SU-DHL-6 (cell line): ENCODE data around the gene RPS6KA4.

Experiments
- H2AFZ ChIP-seq: fragments of 200-600 bp; sonication (generic); 2 replicates; pipeline ENCODE4 v1.6.1; 2014; ENCODE audit warnings: low read depth, mild to moderate bottlenecking, moderate library complexity, mixed read lengths, antibody characterized with exemption, low read length; ENCODE audit not compliant: severe bottlenecking
- H3F3A ChIP-seq: fragments of 200-600 bp; shearing (Covaris generic); 2 replicates; pipeline ENCODE4 v1.6.0; 2016; ENCODE audit warnings: antibody characterized with exemption, mild to moderate bottlenecking; ENCODE audit not compliant: insufficient read depth
- H3K27ac ChIP-seq: fragments of 200-600 bp; sonication (generic); 2 replicates; pipeline ENCODE4 v1.5.1; 2016; ENCODE audit warnings: low read depth, mild to moderate bottlenecking, low read length, moderate library complexity, mixed read lengths
- H3K27me3 ChIP-seq: fragments of 200-600 bp; sonication (generic), shearing (Covaris generic); 2 replicates; pipeline ENCODE4 v1.6.0; 2014; ENCODE audit warnings: mild to moderate bottlenecking, low read length
- H3K36me3 ChIP-seq: fragments of 200-600 bp; sonication (generic); 2 replicates; pipeline ENCODE4 v1.6.1; 2014; ENCODE audit warnings: mild to moderate bottlenecking, low read length, mixed read lengths
- H3K4me2 ChIP-seq: fragments of 300-600, 200-600 bp; shearing (Covaris generic), sonication (generic); 2 replicates; pipeline ENCODE4 v1.6.0; 2014; ENCODE audit warnings: low read length, low read depth, mild to moderate bottlenecking; ENCODE audit not compliant: poor library complexity, severe bottlenecking
- H3K4me3 ChIP-seq: fragments of 200-600 bp; sonication (generic); 2 replicates; pipeline ENCODE4 v1.5.1; 2014; ENCODE audit warnings: antibody characterized with exemption, low read length, mild to moderate bottlenecking, mixed read lengths; ENCODE audit not compliant: insufficient read depth, poor library complexity, severe bottlenecking
- H3K79me2 ChIP-seq: fragments of 200-600 bp; sonication (generic); 2 replicates; pipeline ENCODE4 v1.6.1; 2014; ENCODE audit warnings: mild to moderate bottlenecking, low read length, moderate library complexity; ENCODE audit not compliant: insufficient read depth
- H3K9ac ChIP-seq: fragments of 200-600 bp; sonication (generic); 2 replicates; pipeline ENCODE4 v1.7.0; 2014; ENCODE audit warnings: mild to moderate bottlenecking, low read length
- H3K9me2 ChIP-seq: fragments of 200-600 bp; sonication (generic); replicated peaks from 2 replicates; pipeline ENCODE4 v1.6.1; 2014; ENCODE audit warnings: low read length; ENCODE audit not compliant: insufficient read depth
- H3K9me3 ChIP-seq: fragments of 200-600 bp; sonication (generic); 2 replicates; pipeline ENCODE4 v1.6.1; 2014; ENCODE audit warnings: low read length, mixed read lengths; ENCODE audit not compliant: insufficient read depth
- H4K20me1 ChIP-seq: fragments of 200-600 bp; sonication (generic); 2 replicates; pipeline ENCODE4 v1.6.1; 2014; ENCODE audit warnings: low read depth, mild to moderate bottlenecking, antibody characterized with exemption, low read length, moderate library complexity, mixed read lengths
- EZH2phosphoT487 ChIP-seq: fragments of 200-600 bp; sonication (generic), shearing (Covaris generic); conservative IDR thresholded peaks from 2 replicates; pipeline ENCODE4 v1.6.1; 2018; ENCODE audit warnings: mild to moderate bottlenecking, antibody characterized with exemption, low read length, moderate library complexity, mixed read lengths
- TF ChIP-seq, protein P1 (sequence below): fragments of 200-600 bp; sonication (generic); IDR thresholded peaks from one replicate; pipeline ENCODE4 v1.5.1; 2017; ENCODE audit warnings: antibody characterized with exemption, mild to moderate bottlenecking, low read length, moderate library complexity; ENCODE audit not compliant: insufficient read depth, poor library complexity, severe bottlenecking

Gene RPS6KA4

GRCh38 chr11:64316672-64317324 lies 42.2 kb upstream of the RPS6KA4 start:
- H3K36me3 ChIP-seq = no peaks in the 10 kb centered on the region

DNA sequence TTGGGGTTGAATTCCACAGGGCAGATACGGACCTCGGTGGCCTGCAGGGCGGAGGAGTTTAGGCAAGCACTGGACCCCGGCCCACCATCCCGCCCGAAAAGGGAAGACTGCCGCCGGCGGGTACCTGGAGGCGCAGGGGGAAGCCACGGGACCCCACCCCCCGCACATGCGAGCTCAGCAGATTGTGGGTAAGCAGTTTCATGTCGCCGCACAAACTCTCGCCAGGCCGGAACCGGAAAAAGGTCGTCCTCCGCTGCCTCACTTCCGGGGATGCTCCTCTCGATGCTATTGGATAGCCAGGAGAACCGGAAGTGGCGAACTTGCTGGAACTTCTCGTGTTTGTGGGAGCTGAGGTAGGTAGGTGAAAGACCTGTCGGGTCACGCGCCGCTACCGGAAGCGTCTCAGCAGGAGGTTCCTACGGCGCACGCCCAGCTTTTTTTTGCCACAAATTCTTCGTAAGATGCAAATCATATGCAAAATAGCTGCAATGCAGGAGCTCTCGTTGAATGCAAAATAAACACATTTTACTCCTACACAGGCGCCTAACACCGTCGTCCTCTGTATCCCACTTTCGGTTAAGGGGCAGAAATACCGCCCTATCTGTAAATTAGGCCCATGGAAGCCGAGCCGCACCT lies 41.5 kb upstream of the RPS6KA4 start, which contains the start of gene TRMT112:
Gene TRMT112, minus strand, starts transcription at position 235 of the 636 bp plus-strand sequence. Its CDS starts 33 bp downstream, at position 202.
- Histone ChIP-seq H3K27ac (peak within 1 kb of the TSS; percentile 92), H2AFZ (peak within 1 kb of the TSS; percentile 55), H3K27me3 (no peaks in the 10 kb centered on the region), H3K9me3 (no peaks in the 10 kb centered on the region), H3K4me3 (peak within 1 kb of the TSS; percentile 73), H3K4me2 (peak within 1 kb of the TSS; percentile 64), H3K79me2 (peaks cover 12% of the 10 kb centered on the region), H3K36me3 (no peaks in the 10 kb centered on the region), H4K20me1 (no peaks in the 10 kb centered on the region; the same call in 1 of the 2 replicates), H3K9ac (peak within 1 kb of the TSS; percentile 84), H3K9me2 (no peaks in the 10 kb centered on the region), H3F3A (peaks cover 24% of the 10 kb centered on the region)
- TF ChIP-seq, protein P1, sequence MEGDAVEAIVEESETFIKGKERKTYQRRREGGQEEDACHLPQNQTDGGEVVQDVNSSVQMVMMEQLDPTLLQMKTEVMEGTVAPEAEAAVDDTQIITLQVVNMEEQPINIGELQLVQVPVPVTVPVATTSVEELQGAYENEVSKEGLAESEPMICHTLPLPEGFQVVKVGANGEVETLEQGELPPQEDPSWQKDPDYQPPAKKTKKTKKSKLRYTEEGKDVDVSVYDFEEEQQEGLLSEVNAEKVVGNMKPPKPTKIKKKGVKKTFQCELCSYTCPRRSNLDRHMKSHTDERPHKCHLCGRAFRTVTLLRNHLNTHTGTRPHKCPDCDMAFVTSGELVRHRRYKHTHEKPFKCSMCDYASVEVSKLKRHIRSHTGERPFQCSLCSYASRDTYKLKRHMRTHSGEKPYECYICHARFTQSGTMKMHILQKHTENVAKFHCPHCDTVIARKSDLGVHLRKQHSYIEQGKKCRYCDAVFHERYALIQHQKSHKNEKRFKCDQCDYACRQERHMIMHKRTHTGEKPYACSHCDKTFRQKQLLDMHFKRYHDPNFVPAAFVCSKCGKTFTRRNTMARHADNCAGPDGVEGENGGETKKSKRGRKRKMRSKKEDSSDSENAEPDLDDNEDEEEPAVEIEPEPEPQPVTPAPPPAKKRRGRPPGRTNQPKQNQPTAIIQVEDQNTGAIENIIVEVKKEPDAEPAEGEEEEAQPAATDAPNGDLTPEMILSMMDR = no peak
- no peak for TF ChIP-seq EZH2phosphoT487

More at GRCh38 chr11:64316672-64317324, 42.2 kb upstream of the RPS6KA4 start:
- Histone ChIP-seq H3K27ac (peak overlapping the region; percentile 92), H3K79me2 (peaks cover 13% of the 10 kb centered on the region), H3F3A (peaks cover 24% of the 10 kb centered on the region), H4K20me1 (no peaks in the 10 kb centered on the region; the same call in 1 of the 2 replicates), H3K4me2 (peak overlapping the region; percentile 64), H3K9me3 (no peaks in the 10 kb centered on the region), H3K9ac (peak overlapping the region; percentile 84), H3K27me3 (no peaks in the 10 kb centered on the region), H3K9me2 (no peaks in the 10 kb centered on the region), H2AFZ (peak overlapping the region; percentile 15), H3K4me3 (peak overlapping the region; percentile 73)
- TF ChIP-seq, protein P1 = no peak
- TF ChIP-seq EZH2phosphoT487 = no peak

DNA sequence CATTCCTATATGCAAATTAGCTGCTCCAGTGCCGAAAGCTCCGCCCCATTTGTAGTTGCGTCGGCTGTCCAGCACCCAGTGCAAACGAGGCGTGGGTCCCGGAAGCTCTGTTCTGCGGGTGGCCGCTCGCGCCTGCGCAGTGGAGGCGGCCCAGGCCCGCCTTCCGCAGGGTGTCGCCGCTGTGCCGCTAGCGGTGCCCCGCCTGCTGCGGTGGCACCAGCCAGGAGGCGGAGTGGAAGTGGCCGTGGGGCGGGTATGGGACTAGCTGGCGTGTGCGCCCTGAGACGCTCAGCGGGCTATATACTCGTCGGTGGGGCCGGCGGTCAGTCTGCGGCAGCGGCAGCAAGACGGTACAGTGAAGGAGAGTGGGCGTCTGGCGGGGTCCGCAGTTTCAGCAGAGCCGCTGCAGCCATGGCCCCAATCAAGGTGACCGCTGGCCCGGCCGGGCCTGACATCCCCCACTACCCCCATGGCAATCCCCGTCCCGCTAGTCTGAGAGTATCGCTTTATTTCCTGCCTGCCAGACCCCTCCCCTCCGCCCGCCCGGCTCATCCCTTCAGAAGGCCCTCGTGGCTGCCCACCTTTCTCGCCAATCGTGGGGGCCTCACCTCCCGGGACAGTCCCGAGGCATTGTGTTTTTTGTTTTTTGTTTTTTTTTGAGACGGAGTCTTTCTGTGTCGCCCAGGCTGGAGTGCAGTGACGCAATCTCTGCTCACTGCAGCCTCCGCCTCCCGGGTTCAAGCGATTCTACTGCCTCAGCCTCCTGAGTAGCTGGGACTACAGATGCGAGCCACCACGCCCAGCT lies 40.8 kb upstream of the RPS6KA4 start, which contains the start of gene PRDX5:
Gene PRDX5, plus strand, starts transcription at position 161 of the 805 bp plus-strand sequence. Its CDS starts 95 bp downstream, at position 256.
- TF ChIP-seq, protein P1 = peak; percentile 27
- no peak for TF ChIP-seq EZH2phosphoT487
- Histone ChIP-seq H3K79me2 (peaks cover 5% of the 10 kb centered on the region; the same call in 1 of the 2 replicates), H4K20me1 (no peaks in the 10 kb centered on the region; the same call in 1 of the 2 replicates), H2AFZ (peak within 1 kb of the TSS; percentile 55), H3K9ac (peak within 1 kb of the TSS; percentile 84), H3K27me3 (no peaks in the 10 kb centered on the region), H3K36me3 (no peaks in the 10 kb centered on the region), H3K9me2 (no peaks in the 10 kb centered on the region), H3K9me3 (no peaks in the 10 kb centered on the region), H3K27ac (peak within 1 kb of the TSS; percentile 92), H3F3A (peaks cover 18% of the 10 kb centered on the region), H3K4me2 (peak within 1 kb of the TSS; percentile 64), H3K4me3 (peak within 1 kb of the TSS; percentile 73)
